T-helper 1 cell treated with Interleukin-12 subunit alpha and Interleukin-12 subunit beta and Interleukin-4 antibody, amounts not matched to agents 30 μg/mL and 1 μg/mL, for 36 hours (primary cell): ENCODE data around the gene HOXA13.
A peak's percentile ranks its signal among the peaks of the same experiment; 100 is the strongest.

Experiments
- H3K27ac Mint-ChIP-seq: one replicate; pipeline ENCODE4 v1.8.0; 2021; ENCODE audit warnings: mild to moderate bottlenecking, mixed read lengths
- H3K27me3 Mint-ChIP-seq: one replicate; pipeline ENCODE4 v1.8.0; 2021; ENCODE audit warnings: low read depth, mixed read lengths
- H3K36me3 Mint-ChIP-seq: one replicate; pipeline ENCODE4 v1.8.0; 2021; ENCODE audit warnings: low read depth, mixed read lengths
- H3K4me1 Mint-ChIP-seq: one replicate; pipeline ENCODE4 v1.8.0; 2021; ENCODE audit warnings: low read depth, mixed read lengths
- H3K4me3 Mint-ChIP-seq: one replicate; pipeline ENCODE4 v1.8.0; 2021; ENCODE audit warnings: mild to moderate bottlenecking, moderate library complexity, mixed read lengths
- H3K9me3 Mint-ChIP-seq: one replicate; pipeline ENCODE4 v1.8.0; 2021; ENCODE audit warnings: mixed read lengths

HOXA13 gene

DNA sequence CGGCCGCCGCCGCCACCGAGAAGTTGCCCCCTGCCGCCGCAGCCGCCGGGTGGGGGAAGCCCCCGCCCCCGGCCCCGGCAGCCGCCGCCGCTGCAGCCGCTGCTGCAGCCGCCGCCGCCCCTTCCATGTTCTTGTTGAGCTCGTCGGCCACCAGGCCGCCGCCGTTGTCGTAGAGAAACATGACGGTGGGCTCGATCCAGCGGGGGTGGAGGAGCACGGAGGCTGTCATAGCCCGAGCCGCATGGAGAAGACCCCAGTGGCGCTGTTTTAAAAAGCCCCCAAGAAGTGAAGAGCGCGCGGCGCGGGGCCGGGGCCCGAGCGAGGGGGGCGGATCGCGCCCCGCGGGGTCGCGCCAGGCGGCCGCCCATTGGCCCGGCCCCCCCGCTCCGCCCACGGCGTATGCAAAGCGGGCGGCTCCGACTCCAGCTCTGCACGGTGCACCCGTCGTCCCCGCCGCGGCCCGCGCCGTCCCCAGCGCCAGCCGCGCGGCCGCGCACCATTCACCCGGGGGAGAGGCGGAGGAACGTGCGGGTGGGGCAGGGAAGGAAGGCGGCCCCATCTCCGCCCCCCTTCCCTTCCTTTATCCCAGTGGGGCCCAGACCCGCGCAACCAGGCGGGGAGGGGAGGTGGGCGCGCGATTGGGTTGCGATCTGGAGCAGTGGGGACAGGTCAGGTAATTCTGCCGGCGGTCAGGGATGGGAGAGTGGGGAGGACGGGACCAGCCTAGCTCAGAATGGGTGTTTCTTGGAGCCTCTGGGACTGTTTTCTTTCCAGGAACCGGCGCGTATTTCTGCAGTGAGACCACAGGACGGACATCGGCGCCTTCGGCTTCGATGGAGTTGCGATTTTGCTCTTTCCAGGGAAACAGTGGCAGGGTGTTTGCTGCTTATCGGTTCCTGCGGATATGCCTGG, at the start of gene HOXA13:
TSS of gene HOXA13 (minus strand) at position 243 of the 912 bp plus-strand sequence. CDS start at position 229, 14 bp downstream.
- H3K27me3 Mint-ChIP-seq, result peaks cover 86% of the 10 kb centered on the region
- H3K27ac Mint-ChIP-seq, result peak within 1 kb of the TSS; percentile 82
- H3K36me3 Mint-ChIP-seq, result no peaks in the 10 kb centered on the region
- H3K4me1 Mint-ChIP-seq, result peaks cover 9% of the 10 kb centered on the region
- H3K4me3 Mint-ChIP-seq, result peak within 1 kb of the TSS; percentile 7
- H3K9me3 Mint-ChIP-seq, result no peaks in the 10 kb centered on the region

DNA sequence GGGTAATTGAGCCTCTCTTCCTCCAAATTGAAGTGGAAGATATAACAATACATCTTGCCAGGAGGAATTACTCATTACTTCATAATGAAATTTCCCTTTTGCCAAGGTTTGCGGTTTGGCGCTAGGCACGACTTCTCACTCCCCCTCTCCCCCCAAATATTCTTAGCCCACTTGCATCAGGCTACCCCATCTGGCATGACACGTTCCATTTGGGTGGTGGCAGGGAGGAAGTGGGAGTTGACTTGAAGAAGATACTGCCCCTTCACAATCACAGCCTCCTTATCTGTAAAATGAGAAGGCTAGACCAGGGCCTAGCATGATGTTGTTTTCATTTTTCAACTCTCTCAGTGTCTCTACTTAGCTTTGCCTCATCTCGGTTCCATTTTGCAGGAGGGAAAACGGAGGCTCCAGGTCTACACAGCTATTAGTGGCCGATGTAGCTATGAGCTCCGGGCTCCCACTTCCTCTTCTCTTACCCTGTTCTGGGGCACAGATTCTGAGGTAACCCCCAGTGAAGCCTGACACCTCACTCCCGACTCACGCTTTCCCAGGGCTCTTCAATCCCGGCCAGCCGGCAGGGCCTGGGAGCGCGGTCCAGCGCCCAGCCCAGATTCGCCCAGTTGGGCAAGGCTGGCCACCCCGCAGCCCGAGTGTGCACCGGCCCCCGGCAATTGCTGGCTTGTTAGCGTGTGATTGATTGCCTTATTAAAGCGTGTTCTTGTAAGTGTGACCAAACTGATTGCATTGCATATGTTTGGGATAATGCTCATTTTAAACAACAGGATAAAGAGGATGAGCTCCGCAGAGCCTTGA, 49.2 kb upstream of the HOXA13 start:
- no peak overlapping the region for H3K4me3 Mint-ChIP-seq
- peaks cover 86% of the 10 kb centered on the region for H3K27me3 Mint-ChIP-seq
- peaks cover 1% of the 10 kb centered on the region for H3K4me1 Mint-ChIP-seq
- H3K27ac Mint-ChIP-seq, result no peak overlapping the region
- H3K9me3 Mint-ChIP-seq, result no peaks in the 10 kb centered on the region
- H3K36me3 Mint-ChIP-seq, result no peaks in the 10 kb centered on the region

DNA sequence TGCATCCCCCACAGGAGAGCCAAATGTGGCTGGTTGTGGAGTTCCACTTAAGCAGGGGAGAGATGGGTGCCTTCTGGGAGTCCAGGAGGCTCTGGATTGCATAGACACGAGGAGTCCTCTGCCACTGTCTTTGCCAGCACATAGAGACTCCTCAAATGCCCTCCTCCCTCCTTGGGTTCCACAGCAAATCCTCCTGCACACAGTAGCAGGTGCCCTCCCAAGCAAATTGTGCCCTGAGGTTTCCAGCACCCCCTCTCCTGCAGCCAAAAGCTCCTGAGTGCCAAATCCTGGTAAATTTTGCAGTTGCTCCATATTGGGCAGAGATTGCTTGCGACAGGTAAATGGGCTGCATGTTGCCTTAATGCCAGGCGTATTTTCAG, 48.5 kb upstream of the HOXA13 start:
- no peak overlapping the region for H3K4me3 Mint-ChIP-seq

DNA sequence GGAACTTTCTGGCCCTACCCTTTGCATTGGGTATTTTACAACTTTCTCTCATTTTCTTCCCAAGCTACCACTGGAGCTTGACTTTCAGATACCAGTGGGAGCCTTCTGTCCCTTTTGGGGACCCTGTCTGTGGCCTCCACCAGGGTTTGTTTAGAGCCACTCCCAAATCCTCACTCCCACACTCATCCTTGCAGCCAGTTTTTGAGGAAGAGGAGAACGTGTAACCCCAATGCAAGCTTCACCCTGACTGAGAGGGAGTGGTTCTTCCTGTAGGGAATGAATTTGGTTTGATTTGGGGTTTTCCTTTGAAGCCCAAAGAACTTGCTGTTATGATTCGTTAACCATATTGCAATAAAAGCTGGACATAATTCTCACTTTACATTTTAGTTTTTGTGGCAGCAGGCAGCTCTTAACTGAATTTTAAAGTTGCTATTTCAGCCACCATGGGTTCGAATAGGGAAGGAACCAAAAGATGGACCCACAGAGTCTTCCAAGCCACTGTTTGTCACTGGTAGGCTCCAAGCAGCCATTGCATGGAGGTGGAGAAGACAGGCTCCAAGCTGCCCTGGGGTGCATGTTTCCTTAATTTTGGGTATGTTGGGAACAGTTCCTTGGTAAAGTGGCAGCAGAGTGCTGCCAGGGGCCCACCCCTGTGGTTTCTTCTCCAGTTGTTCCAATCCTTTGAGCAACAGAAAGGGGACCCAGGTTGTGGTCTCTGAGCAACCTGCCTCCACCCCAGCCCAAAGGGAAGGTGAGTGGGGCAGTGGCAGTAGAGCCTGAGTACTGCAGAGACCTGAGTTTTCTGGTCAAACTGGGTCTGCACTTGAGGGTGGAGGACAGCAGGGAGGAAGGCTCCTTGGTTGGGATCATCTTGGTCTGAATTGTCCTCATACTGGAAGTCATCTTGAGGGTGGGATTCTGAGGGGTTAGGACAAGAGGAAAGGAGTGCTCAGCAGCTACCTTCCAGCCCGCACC, 47.8 kb upstream of the HOXA13 start:
- H3K4me1 Mint-ChIP-seq, result peaks cover 1% of the 10 kb centered on the region

More for the DNA sequence above, 48.5 kb upstream of the HOXA13 start:
- peaks cover 1% of the 10 kb centered on the region for H3K4me1 Mint-ChIP-seq
- H3K27me3 Mint-ChIP-seq, result peaks cover 86% of the 10 kb centered on the region
- H3K27ac Mint-ChIP-seq, result no peak overlapping the region
- H3K36me3 Mint-ChIP-seq, result peaks cover 2% of the 10 kb centered on the region
- H3K9me3 Mint-ChIP-seq, result no peaks in the 10 kb centered on the region

GRCh38 chr7:27247000-27247399, 47.1 kb upstream of the HOXA13 start:
- H3K4me1 Mint-ChIP-seq, result no peaks in the 10 kb centered on the region
- H3K36me3 Mint-ChIP-seq, result peaks cover 2% of the 10 kb centered on the region
- peaks cover 83% of the 10 kb centered on the region for H3K27me3 Mint-ChIP-seq
- H3K9me3 Mint-ChIP-seq, result no peaks in the 10 kb centered on the region
- no peak overlapping the region for H3K4me3 Mint-ChIP-seq
- H3K27ac Mint-ChIP-seq, result no peak overlapping the region

More for the DNA sequence above, 47.8 kb upstream of the HOXA13 start:
- Mint-ChIP-seq H3K9me3 (no peaks in the 10 kb centered on the region), H3K27me3 (peaks cover 83% of the 10 kb centered on the region), H3K27ac (no peak overlapping the region), H3K36me3 (peaks cover 2% of the 10 kb centered on the region), H3K4me3 (no peak overlapping the region)

GRCh38 chr7:27245798-27246691, 46.2 kb upstream of the HOXA13 start:
- Mint-ChIP-seq H3K36me3 (peaks cover 2% of the 10 kb centered on the region), H3K9me3 (no peaks in the 10 kb centered on the region), H3K27me3 (peaks cover 86% of the 10 kb centered on the region), H3K4me3 (no peak overlapping the region), H3K27ac (no peak overlapping the region), H3K4me1 (no peaks in the 10 kb centered on the region)

- Mint-ChIP-seq H3K36me3 (peaks cover 5% of the 10 kb centered on the region), H3K27me3 (peaks cover 86% of the 10 kb centered on the region), H3K9me3 (no peaks in the 10 kb centered on the region), H3K4me3 (no peak overlapping the region), H3K4me1 (no peaks in the 10 kb centered on the region), H3K27ac (no peak overlapping the region)
Observed at GRCh38 chr7:27245124-27245797, 45.4 kb upstream of the HOXA13 start.

DNA sequence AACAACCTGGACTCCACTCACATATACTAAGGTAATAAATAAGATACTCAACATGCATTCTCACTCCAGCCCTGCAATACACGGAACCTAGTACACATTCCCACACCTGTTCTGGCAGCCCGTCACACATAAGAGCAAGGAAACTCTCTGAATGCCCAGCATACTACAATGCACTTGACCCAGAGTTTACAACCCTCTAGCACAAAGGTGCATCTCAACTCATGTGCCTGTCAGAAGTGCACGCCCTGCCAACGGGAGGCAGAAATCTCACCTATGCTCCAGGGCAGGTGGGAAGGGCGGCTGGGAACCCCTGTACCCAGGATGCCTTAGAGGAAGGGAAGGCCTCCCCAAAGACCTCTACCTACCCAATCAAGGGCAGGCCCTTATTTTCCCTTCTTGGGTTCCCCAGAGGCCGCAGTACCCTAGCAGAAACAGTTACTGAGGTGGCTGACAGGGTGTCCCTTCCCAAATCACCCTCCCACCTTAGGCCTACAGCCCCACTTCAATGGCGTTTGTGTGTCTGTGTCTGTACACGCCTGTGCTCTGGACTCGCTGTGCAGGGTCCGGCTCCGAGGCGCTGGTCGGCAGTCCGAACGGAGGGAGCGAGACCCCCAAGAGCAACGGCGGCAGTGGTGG, 44.7 kb upstream of the HOXA13 start:
- H3K4me3 Mint-ChIP-seq, result no peak overlapping the region
- peaks cover 5% of the 10 kb centered on the region for H3K36me3 Mint-ChIP-seq
- H3K27me3 Mint-ChIP-seq, result peaks cover 86% of the 10 kb centered on the region
- H3K4me1 Mint-ChIP-seq, result no peaks in the 10 kb centered on the region
- H3K9me3 Mint-ChIP-seq, result no peaks in the 10 kb centered on the region
- H3K27ac Mint-ChIP-seq, result peak overlapping the region; percentile 56

GRCh38 chr7:27243340-27244163, 43.7 kb upstream of the HOXA13 start:
- Mint-ChIP-seq H3K27me3 (peaks cover 83% of the 10 kb centered on the region), H3K9me3 (no peaks in the 10 kb centered on the region), H3K4me1 (no peaks in the 10 kb centered on the region), H3K27ac (peak overlapping the region; percentile 15), H3K36me3 (peaks cover 5% of the 10 kb centered on the region), H3K4me3 (no peak overlapping the region)

DNA sequence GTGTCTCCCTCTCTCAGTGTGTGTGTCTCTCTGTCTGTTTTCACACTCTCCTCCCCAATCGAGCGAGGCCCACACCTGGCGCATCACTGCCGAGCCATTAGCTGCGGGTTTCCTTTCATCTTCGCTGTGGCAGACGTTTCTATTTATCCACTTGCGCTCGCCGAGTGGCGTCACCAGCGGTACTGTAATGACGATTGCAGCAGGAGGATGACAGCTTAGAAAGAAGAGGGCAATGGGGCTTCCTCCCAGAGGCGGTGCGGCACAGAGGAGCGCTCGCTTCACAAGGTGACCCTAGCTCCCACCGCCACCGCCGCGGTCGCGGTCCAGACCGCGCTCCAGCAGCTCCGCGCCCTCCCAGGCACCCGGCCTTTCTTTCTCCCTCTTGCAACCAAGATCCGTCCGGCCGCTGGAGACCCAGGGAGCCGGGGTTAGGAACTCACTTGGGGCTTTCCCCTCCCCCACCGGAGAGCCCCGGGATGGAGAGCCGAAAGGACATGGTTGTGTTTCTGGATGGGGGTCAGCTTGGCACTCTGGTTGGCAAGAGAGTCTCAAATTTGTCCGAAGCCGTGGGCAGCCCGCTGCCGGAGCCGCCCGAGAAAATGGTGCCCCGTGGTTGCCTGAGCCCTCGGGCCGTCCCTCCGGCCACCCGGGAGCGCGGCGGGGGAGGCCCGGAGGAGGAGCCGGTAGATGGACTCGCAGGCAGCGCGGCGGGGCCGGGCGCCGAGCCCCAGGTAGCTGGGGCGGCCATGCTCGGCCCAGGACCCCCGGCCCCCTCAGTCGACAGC, 42.9 kb upstream of the HOXA13 start, which contains the start of gene EVX1:
TSS of gene EVX1 (plus strand) at position 248 of the 785 bp plus-strand sequence. CDS start at position 477, 229 bp downstream.
- H3K27ac Mint-ChIP-seq, result peak within 1 kb of the TSS; percentile 70
- peaks cover 5% of the 10 kb centered on the region for H3K36me3 Mint-ChIP-seq
- no peak within 1 kb of the TSS for H3K4me3 Mint-ChIP-seq
- no peaks in the 10 kb centered on the region for H3K9me3 Mint-ChIP-seq
- no peaks in the 10 kb centered on the region for H3K4me1 Mint-ChIP-seq
- peaks cover 83% of the 10 kb centered on the region for H3K27me3 Mint-ChIP-seq

GRCh38 chr7:27242154-27242553, 42.3 kb upstream of the HOXA13 start:
- Mint-ChIP-seq H3K27ac (no peak overlapping the region), H3K36me3 (peaks cover 5% of the 10 kb centered on the region), H3K4me3 (no peak overlapping the region), H3K27me3 (peaks cover 83% of the 10 kb centered on the region), H3K9me3 (no peaks in the 10 kb centered on the region), H3K4me1 (no peaks in the 10 kb centered on the region)
